Measurements from ENCODE around the gene C1QA.

Gene C1QA

GRCh38 chr1:22592051-22592450 lies 44.4 kb upstream of the C1QA start:
- Histone ChIP-seq H3K27me3 (ENCODE audit: insufficient read depth, poor library complexity, severe bottlenecking) (no peaks in the 10 kb centered on the region), H3K27ac (replicated peaks) (no peak overlapping the region), H3K4me3 (replicated peaks; ENCODE audit: insufficient read depth, low read length) (no peak overlapping the region)
- DNase-seq (ENCODE audit: low read depth in 1 of 2, low spot score in 1 of 2): no peak
- TF ChIP-seq POLR2AphosphoS5 (IDR thresholded peaks at IDR 0.05; ENCODE audit: low read depth) (no peak), GABPA (IDR thresholded peaks at IDR 0.05; ENCODE audit: low read depth) (no peak), CTCF (IDR thresholded peaks at IDR 0.05; ENCODE audit: insufficient read depth, low read length) (no peak), SPI1 (IDR thresholded peaks at IDR 0.05; ENCODE audit: borderline replicate concordance, low read depth) (no peak), REST (IDR thresholded peaks at IDR 0.05; ENCODE audit: insufficient replicate concordance, low read depth) (no peak)

- no peak overlapping the region for H3K27ac ChIP-seq (replicated peaks)
- TF ChIP-seq POLR2AphosphoS5 (IDR thresholded peaks at IDR 0.05; ENCODE audit: low read depth) (no peak), CTCF (IDR thresholded peaks at IDR 0.05; ENCODE audit: insufficient read depth, low read length) (no peak), REST (IDR thresholded peaks at IDR 0.05; ENCODE audit: insufficient replicate concordance, low read depth) (no peak), GABPA (IDR thresholded peaks at IDR 0.05; ENCODE audit: low read depth) (no peak), SPI1 (IDR thresholded peaks at IDR 0.05; ENCODE audit: borderline replicate concordance, low read depth) (no peak)
- no peak for DNase-seq (ENCODE audit: low read depth in 1 of 2, low spot score in 1 of 2)
Measured at GRCh38 chr1:22592919-22593790, 43.3 kb upstream of the C1QA start.

GRCh38 chr1:22594396-22594795 lies 42.0 kb upstream of the C1QA start:
- H3K27me3 ChIP-seq (ENCODE audit: insufficient read depth, poor library complexity, severe bottlenecking): no peaks in the 10 kb centered on the region
- no peak overlapping the region for H3K4me3 ChIP-seq (replicated peaks; ENCODE audit: insufficient read depth, low read length)
- no peak overlapping the region for H3K27ac ChIP-seq (replicated peaks)
- DNase-seq (ENCODE audit: low read depth in 1 of 2, low spot score in 1 of 2): no peak
- TF ChIP-seq REST (IDR thresholded peaks at IDR 0.05; ENCODE audit: insufficient replicate concordance, low read depth): no peak
- TF ChIP-seq CTCF (IDR thresholded peaks at IDR 0.05; ENCODE audit: insufficient read depth, low read length): no peak
- TF ChIP-seq POLR2AphosphoS5 (IDR thresholded peaks at IDR 0.05; ENCODE audit: low read depth): no peak
- TF ChIP-seq SPI1 (IDR thresholded peaks at IDR 0.05; ENCODE audit: borderline replicate concordance, low read depth): no peak
- TF ChIP-seq GABPA (IDR thresholded peaks at IDR 0.05; ENCODE audit: low read depth): no peak

More at GRCh38 chr1:22592919-22593790, 43.3 kb upstream of the C1QA start:
- Histone ChIP-seq H3K4me3 (replicated peaks; ENCODE audit: insufficient read depth, low read length) (no peak overlapping the region), H3K27me3 (ENCODE audit: insufficient read depth, poor library complexity, severe bottlenecking) (no peaks in the 10 kb centered on the region)
